Measurements from ENCODE around the gene HOXA10.

Gene HOXA10

DNA sequence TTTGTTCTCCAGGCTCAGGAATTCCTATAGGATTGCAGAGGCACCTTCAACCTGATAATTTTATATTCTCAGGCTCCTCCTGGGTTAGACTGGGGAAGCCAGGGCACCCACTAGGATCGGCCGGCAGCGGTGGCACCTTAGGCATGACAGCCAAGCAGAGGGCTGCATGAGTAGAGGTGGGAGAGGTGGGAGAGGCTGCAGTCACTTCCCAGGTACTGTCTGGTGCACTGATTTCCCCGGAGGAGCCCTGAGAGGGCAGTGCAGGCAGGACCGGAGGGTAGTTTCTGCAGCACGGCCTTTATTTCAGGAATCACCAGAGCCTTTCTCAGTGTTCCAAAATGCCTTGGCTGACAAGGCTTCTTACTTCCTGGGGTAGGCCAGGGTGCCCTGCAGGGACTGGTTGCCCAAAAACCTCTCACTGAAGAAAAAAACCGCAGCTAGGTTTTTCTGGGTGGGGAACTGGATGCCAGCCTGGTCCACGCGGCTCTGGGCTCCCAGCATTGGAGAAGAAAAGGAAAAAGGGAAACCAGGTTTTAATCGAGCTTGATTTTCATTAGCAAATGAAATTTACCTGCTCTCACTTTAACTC lies 29.3 kb upstream of the HOXA10 start:
- no peak for DNase-seq

DNA sequence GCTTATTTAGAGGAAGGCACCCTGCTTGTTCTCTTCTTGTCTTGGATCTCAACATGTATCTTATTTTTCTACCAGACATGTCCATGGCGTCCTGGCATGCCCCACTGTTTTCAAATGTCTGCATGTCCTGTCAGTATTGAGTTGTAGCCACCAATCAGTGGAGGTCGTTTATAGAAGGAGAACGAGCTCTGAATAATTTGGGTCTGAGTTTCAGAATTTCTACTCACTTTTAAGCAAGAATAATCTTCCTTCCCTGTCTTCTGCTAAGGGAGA lies 28.7 kb upstream of the HOXA10 start:
- no peak for DNase-seq

DNA sequence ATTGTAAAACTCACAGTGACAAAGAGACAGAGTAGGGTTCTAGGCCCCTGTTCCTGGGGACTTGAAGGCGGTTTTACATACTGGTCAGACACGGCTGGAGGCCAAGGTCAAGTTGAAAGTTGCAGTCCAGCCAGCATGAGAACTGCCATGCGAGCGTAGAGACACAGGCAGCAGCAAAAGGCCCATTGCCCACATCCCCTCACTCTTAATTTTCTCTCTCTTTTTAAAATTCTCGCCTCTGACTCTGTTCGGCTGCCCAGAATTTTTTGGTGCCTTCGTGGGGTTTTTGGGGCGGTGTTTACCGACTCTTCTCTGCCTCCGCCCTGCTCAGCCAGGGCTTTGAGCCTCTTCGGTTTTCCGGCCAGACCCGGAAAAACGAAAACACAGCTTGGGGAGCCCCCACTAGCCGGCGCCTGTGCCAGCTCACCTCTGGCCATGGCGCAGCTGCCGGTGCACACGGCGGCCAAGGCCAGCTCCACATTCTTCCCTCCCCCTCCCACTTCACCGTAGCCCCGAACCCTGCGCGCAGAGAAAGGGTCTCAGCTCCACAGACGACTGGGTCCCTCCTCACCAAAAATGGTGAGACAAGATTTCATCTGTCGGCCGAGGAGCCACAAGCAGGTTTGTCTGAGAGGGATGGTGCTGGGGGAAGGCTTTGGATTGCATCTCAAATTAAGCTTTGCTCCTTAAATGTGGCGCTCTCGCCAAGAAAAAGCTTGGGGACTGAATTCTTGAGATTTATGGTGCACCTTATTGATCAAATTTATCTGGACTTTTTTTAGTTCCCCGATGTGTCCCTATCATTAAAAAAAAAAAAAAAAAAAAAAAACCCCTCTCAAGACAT lies 28.1 kb upstream of the HOXA10 start:
- no peak for DNase-seq

DNA sequence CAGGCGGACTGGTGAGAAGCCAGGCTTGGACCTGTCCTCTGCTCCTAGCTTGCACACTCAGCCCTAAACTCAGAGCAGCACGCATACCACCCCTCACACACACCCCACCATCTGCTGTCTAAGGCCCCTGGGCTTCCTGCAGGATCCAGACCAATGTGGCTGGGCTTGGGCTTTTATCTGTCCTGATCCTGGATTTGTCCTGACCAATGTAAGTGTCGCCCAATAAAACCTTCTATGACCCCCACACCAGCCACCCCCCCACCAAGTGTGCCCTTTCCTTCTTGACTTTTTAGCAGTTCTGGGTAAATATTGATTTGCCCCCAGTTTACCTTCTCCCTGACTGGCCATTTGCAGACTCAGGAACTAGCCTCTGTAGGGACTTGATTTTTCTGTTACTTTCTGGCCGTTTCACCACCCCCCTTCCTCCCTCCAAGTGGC lies 27.5 kb upstream of the HOXA10 start:
- DNase-seq: peak in 1 of 2 experiments; percentile 26

DNA sequence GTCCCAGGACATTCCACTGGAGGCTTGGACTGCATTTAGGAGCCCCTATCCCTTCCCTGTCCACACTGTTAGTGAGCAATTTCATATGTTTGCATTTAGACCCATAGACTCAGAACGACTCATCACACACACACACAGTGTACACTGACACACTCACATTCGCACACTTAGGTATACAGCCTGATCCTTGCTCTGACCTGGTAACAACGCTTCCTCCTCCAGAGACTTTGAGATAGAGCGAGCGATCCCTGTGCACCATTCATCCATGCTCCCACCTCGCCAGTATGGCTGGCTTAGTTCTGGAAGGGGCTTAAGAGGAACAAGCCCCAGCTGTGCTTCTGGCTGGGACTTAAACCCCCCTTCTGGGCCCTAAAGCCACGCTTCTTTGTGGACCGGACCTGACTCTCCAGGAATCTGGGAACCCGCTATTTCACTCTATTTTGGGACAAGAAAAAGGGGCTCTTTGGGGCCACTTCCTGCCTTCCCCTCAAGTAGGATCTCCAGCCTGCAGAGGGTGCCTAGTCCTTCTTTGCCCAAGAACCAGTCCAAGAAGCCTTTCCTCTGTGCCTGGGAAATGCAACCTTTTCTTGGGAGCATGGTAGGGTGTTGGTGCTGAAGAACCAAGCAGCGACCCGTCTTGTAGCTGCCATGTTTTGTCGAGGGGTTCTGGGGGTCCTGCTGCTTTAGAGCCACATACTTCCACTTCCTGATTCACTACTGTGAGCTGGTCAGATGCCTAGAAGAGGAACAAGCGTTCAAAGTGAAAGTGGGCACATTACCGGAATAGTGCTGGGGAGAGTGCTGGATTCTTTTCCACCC lies 26.9 kb upstream of the HOXA10 start:
- peak in 1 of 2 experiments; percentile 54 for DNase-seq

DNA sequence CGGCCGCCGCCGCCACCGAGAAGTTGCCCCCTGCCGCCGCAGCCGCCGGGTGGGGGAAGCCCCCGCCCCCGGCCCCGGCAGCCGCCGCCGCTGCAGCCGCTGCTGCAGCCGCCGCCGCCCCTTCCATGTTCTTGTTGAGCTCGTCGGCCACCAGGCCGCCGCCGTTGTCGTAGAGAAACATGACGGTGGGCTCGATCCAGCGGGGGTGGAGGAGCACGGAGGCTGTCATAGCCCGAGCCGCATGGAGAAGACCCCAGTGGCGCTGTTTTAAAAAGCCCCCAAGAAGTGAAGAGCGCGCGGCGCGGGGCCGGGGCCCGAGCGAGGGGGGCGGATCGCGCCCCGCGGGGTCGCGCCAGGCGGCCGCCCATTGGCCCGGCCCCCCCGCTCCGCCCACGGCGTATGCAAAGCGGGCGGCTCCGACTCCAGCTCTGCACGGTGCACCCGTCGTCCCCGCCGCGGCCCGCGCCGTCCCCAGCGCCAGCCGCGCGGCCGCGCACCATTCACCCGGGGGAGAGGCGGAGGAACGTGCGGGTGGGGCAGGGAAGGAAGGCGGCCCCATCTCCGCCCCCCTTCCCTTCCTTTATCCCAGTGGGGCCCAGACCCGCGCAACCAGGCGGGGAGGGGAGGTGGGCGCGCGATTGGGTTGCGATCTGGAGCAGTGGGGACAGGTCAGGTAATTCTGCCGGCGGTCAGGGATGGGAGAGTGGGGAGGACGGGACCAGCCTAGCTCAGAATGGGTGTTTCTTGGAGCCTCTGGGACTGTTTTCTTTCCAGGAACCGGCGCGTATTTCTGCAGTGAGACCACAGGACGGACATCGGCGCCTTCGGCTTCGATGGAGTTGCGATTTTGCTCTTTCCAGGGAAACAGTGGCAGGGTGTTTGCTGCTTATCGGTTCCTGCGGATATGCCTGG lies 26.0 kb upstream of the HOXA10 start, which contains the start of gene HOXA13:
Gene HOXA13, minus strand, starts transcription at position 243 of the 912 bp plus-strand sequence. Its CDS starts 14 bp downstream, at position 229.
- DNase-seq: peak; percentile 53 to 73

DNA sequence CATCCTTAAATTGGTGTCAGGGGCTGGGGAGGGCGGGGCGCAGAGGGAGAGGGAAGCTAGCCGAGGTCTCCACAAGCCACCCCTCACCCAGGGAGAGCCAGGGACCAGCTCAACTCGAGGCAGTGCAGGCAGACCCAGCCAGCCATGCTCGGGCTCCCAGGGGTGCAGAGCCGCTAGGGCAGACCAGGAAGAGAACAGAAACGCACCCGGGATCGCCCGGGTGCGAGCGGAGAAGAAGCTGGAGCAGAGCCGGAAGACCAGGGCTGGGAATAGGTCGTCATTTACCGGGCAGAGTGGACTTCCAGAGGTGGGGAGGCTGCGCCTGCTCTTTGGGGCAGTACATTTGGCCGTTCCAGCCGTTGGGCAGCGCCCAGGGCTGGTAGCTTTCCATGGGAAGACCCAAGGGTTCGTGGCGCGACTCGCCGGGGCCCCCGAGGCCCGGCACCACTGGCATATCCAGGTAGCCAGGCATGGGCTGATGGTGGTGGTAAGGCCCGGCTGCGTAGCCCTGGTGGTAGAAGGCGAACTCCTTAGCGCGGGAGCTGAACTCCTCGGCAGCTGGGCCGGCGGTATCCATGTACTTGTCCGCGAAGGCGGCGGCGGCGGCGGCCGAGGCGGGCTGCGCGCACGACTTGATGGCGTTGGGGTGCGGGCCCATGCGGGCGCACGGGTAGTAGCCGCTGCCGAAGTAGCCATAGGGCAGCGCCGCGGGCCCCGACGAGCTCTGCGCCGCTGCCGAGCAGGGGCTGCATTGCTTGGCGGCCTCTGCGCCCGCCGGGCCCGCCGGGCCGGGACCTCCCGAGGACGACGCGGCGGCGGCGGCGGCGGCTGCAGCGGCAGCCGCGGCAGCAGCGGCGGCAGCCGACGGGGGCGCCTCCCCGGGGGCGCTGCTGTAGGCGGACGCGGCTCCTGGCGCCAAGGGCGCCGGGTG lies 25.0 kb upstream of the HOXA10 start:
- DNase-seq: peak; percentile 7 to 32

DNA sequence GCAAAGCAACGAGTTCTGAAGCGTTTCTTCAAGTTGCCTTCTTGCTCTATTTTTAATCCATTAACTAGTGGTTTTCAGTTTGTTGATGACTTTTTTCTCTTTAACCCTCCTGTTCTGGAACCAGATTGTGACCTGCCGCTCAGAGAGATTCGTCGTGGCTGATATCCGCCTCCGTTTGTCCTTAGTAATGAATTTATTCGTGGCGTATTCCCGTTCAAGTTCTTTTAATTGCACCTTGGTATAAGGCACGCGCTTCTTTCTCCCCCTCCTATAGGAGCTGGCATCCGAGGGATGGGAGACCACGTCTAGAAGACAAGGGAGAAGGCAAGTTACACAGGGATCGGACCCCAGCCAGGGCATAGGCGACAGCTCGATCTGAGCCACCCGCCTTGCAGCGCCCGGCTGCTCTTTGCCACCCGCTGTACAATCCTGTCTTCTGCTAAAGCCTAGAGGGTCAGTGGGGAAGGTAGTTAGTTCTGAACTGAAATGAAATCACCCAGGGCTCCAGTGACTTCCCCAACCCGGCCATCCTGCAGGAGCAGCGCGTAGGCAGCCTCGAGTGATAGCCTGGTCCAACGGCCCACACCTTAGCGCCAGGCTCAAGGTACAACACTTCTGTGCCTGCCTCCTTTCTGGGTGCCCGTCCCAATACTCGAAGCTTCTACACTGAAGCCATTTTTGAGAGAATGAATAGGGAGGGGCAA lies 24.2 kb upstream of the HOXA10 start:
- no peak for DNase-seq

DNA sequence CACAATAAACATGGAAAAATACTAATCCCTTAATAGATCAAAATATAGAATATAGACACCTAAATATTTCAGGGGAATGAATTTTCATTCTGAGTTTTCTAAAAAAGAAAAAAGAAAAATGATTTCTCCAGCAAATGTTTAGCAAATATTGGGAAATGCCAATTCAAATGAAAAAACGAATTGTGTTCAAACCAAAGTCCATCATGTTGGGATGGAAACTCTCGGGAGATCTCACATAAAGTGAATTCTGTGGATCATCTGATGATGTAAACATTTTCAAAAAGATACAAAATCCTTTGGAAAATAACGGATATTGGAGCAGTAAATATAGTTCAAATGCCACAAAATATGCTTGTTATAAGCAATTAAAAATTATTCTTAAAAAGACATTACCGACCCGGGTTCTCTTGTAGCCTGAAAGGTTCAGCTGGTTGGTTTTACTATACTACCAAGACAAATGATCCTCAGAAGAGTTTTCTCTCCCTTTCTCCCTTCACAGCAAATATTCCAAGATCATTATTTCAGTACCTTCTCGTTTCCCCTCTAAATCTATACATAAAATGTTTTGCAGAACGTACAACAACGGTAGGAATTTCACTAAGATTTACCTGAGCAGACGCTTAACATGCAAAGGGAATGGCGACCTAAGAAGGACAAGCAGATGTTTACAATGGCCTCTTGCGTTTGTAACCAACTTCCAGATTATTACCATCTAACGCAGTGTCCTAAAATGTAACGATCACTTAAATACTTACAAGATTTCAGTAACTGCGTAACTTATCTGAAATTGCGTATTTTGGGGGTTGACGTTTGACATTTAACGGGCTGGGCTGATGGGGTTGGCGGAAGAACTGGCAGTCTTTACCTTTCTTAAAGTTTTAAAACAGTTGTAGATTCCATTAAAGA lies 23.3 kb upstream of the HOXA10 start:
- no peak for DNase-seq

DNA sequence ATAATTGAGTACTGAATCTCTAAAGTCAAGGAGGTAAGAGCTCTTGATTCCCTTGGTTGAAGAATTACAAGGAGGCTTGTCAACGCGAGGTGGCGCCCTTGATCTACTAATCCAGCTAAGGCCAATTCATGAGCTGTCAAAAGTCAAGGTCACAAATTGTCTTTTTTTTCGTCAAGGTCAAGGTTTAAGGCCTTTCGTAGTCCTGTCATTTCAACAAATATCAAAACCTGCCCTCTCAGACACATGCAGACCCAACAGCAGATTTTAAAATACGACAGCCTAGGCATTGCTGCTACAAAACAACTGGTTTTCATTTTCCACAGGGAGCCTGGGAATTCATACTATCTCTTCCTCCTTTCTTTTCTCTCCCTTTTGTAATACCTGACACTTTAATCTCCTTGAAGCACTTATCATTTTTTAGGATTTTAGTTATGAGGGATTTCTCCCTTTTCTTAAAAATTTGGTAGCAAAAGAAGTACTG lies 22.2 kb upstream of the HOXA10 start:
- DNase-seq: peak; percentile 48 to 72

DNA sequence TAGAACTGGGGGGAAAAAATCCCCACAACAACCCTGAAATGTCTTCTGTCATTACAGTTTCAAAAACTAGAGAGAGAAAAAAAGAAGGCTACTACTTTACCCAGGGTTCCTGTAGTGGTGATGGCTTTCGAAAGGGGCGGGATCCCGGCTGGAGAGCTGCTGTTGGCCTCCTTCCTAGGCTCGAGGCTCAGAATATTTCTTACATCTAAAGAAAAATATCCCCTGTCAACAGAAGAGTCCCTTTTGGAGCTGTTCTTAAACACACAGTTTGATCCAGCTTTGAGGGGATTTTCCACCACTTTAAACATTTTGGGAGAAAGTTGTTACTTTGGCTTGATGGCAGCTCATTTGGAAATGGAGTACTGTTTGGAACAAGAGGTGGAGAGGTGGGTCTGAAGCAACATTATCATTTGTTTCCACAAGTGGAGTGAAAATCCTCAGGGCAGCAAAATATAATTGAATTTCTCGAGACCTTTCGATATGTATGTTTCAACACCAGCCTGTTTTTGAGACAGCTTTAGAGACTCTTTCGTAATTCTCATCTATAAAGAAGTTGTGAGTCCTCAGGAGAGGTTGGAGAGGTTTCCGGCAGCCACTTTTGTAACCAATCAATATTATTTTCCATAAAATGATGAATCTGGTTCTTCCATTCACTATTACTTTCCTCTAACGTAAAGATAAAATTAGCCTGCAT lies 20.7 kb upstream of the HOXA10 start:
- DNase-seq: no peak

DNA sequence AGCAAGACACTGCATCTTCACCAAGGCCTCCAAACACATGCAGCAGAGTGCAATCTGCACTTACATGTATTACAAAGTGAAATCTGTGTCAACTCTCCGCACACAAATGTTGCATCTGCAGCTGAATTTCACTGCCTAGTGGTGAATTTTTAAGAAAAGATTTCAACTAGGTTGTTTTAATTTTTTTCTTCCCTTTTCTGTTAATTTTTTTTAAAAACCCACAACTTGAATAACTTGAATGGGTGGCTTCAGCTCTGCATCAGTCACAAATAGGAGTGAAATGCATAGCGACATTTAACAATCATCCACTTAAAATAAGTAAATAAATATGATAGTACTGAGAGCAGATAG lies 19.9 kb upstream of the HOXA10 start:
- DNase-seq: no peak

DNA sequence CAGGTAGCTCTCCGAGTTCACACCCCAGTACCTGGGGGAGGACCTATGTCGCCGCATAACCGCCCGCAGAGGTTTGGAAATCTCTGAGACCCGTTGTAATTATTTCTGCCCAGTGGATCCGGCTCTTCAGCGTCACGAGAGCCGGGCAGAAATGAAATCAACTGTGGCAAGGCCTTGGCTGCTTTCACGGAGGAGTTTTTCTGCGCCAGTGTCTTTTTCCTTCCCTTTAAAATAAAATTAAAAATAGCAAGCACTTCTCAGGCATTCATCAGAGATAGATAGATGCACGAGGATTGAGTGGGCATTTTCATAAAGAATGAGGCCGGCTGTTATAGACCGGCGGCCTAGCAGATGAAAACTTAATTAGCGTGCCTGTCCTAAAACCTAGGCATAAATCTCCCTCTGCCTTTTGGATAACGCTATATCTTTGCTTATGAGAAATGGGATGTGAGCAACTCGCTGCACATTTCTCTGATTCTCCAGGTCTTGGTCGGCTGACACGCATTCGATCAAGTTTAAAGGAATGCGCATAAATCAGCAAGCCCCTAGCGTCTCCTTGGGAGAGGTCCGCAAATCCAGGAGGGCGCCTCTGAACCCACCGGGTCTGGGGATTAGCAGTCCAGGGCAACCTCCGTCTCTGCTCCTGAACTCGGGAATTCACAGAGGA lies 19.3 kb upstream of the HOXA10 start:
- DNase-seq: no peak

DNA sequence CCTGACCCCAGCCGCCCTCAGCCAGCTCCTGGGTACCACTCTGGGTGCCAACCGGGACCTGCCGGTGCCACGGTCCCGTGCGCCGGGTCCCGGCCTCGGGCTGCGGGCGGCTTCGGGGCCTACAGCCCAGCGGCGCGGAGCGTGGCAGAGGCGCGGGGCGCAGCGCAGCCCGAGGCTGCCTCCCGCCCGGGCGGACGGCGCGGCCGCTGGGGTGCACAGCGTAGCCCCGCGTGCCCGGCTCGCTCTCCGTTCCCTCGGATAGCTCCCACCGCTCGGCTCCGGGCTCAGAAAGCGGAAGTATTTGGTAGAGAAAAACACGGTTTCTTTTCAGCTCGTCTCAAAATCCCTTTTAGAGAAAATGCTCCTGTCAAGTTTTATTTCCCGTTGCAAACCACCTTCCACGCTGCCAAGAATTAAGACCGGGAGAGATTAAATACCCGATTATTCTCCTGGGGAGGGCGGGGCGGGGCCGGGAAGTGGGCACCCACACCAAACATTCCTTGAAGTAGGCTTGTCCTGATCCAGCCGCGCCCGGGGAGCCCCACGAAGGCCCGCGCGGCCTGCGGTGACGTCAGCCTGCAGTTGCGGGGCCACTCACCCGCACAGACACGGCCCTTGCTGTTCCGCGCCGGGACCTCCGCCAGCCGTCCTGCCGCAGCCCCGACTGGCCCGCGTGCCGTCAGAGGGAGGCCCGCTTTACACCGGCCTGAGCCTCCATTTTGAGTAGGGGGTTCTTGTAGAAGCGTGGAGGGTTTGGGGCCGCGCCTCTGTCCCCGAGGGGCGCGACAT lies 18.6 kb upstream of the HOXA10 start:
- DNase-seq: no peak

DNA sequence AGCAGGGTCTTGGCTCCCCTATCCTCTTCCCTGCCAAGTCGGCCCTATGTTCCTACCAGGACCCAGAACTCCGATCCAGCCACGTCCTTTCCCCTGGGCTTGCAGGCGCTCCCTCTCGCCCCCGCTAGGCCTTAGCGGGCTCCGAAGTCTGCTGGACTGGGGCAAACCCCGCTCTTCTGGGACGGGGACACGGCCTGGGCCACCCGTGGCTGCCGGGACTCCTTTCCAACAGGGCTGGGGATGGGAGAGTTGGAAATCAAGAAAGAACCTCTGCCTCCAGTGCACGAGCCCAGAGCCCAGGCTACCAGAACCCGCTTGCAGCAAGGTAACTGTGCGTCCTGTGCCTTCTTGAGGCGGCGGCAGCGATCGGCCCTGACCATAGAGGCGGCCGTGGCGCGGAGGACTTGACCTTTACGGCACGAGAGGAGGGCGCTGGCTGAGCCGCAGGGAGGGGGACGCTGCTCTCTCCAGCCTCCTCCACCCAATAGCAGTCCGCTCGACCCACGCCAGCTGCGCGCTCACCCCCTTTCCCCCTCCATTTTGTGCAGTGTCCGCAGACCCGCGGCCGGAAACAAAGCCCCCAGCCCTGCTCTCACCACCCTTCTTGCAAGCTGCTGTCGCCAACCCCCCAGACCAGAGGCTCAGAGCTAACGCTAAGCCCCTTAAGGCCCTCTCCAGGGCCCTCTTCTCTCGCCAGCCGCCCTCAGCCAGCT lies 17.9 kb upstream of the HOXA10 start:
- DNase-seq: no peak

DNA sequence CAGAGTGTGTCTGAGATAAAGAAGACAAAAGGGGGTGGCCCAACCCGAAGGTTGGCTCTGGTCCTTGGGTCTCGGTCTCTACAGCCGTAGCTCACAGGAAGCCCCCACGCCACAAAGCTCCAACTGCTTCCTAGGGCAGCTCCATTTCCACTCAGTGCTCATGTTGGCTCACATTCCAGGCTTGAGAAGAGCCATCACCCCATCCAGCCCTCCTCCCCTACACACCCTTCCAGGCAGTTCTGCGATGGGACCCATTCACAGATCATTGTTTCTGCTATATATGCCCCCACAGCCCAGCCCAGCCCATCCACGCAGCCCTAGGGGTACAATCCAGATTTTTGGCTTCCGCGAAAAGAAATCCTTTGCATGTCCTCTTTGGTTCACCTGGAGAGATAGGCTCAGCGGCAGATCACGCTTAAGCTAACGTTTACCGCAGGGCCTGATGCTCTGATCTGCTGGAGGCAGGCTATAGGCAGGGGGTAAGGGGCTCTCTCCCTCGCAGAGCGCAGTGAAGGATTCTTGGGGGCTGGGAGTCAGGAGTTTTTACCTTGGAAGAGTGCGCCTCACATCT lies 17.1 kb upstream of the HOXA10 start:
- DNase-seq: no peak
